Measurements from ENCODE around the gene ADGRD2.

Gene ADGRD2

GRCh38 chr9:124485201-124485600 is 35.0 kb downstream of the ADGRD2 start:
- no peak overlapping the region for H2BK5ac ChIP-seq (ENCODE audit: low read length)
- H3K9ac ChIP-seq (ENCODE audit: low read length), result no peak overlapping the region
- H3K18ac ChIP-seq (ENCODE audit: low read length), result no peak overlapping the region
- no peak for DNase-seq
- H3K4me1 ChIP-seq (ENCODE audit: control insufficient read depth, low read depth, low read length), result peaks cover 2% of the 10 kb centered on the region
- no peak overlapping the region for H3K27ac ChIP-seq (ENCODE audit: low read depth, low read length)
- H3K79me1 ChIP-seq (ENCODE audit: low read length), result no peaks in the 10 kb centered on the region
- no peak overlapping the region for H2AK5ac ChIP-seq (ENCODE audit: low read length)
- H3K56ac ChIP-seq (ENCODE audit: low read length), result no peak overlapping the region
- no peak overlapping the region for H2BK15ac ChIP-seq (replicated peaks; ENCODE audit: low read depth)
- no peaks in the 10 kb centered on the region for H3K27me3 ChIP-seq (ENCODE audit: insufficient read depth, low read length, poor library complexity)
- no peak overlapping the region for H3K4me2 ChIP-seq (ENCODE audit: low read length)
- no CpG with 5 or more reads among the region's 13 CpGs for WGBS (ENCODE audit: extremely low coverage, insufficient coverage, low lambda C conversion rate)
- H2BK120ac ChIP-seq (ENCODE audit: low read depth, low read length), result no peak overlapping the region
- H4K5ac ChIP-seq (ENCODE audit: low read length), result no peak overlapping the region
- no peaks in the 10 kb centered on the region for H3K36me3 ChIP-seq (ENCODE audit: control insufficient read depth, insufficient read depth, low read length)
- no peak overlapping the region for H3K4ac ChIP-seq (ENCODE audit: low read depth, low read length)
- H3K4me3 ChIP-seq (ENCODE audit: low read length), result no peak overlapping the region
- no peaks in the 10 kb centered on the region for H3K79me2 ChIP-seq (ENCODE audit: control insufficient read depth, insufficient read depth, low read length)
- H4K8ac ChIP-seq (ENCODE audit: low read depth, low read length), result no peak overlapping the region
- H3K23ac ChIP-seq (ENCODE audit: low read length), result no peak overlapping the region

DNA sequence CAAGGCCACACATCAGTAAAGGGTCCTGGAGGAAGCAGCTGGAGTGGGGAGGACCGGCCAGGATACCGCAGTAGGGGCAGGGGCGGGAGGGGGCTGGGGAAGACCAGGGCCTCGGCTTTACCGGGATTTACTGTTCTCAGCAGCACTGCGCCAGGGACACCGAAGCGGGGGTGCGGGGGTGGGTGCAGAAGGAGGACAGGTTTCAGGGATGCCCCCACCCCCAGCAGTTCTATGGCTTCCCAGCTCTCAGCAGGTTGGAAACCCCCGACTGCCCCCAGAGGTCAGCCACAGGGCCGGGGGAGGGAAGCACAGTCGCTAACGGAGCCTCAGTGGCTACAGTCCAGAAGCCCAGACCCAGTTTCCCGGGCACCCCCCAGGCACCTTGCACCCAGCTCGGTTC is 35.7 kb downstream of the ADGRD2 start:
- Histone ChIP-seq H3K23ac (ENCODE audit: low read length) (no peak overlapping the region), H3K79me1 (ENCODE audit: low read length) (no peaks in the 10 kb centered on the region), H3K27me3 (ENCODE audit: insufficient read depth, low read length, poor library complexity) (no peaks in the 10 kb centered on the region), H4K5ac (ENCODE audit: low read length) (no peak overlapping the region), H3K9ac (ENCODE audit: low read length) (no peak overlapping the region), H3K4me1 (ENCODE audit: control insufficient read depth, low read depth, low read length) (peaks cover 2% of the 10 kb centered on the region), H4K8ac (ENCODE audit: low read depth, low read length) (no peak overlapping the region), H3K36me3 (ENCODE audit: control insufficient read depth, insufficient read depth, low read length) (no peaks in the 10 kb centered on the region), H3K4ac (ENCODE audit: low read depth, low read length) (no peak overlapping the region), H2BK15ac (replicated peaks; ENCODE audit: low read depth) (no peak overlapping the region), H3K27ac (ENCODE audit: low read depth, low read length) (no peak overlapping the region), H3K56ac (ENCODE audit: low read length) (no peak overlapping the region), H3K4me3 (ENCODE audit: low read length) (no peak overlapping the region), H3K79me2 (ENCODE audit: control insufficient read depth, insufficient read depth, low read length) (no peaks in the 10 kb centered on the region), H2BK120ac (ENCODE audit: low read depth, low read length) (no peak overlapping the region), H2AK5ac (ENCODE audit: low read length) (no peak overlapping the region), H3K4me2 (ENCODE audit: low read length) (no peak overlapping the region), H3K18ac (ENCODE audit: low read length) (no peak overlapping the region), H2BK5ac (ENCODE audit: low read length) (no peak overlapping the region)
- no peak for DNase-seq
- WGBS (ENCODE audit: extremely low coverage, insufficient coverage, low lambda C conversion rate), result no CpG with 5 or more reads among the region's 15 CpGs

- DNase-seq, result no peak
- Histone ChIP-seq H3K18ac (ENCODE audit: low read length) (no peak overlapping the region), H3K4me3 (ENCODE audit: low read length) (no peak overlapping the region), H2BK120ac (ENCODE audit: low read depth, low read length) (no peak overlapping the region), H4K8ac (ENCODE audit: low read depth, low read length) (no peak overlapping the region), H3K4me1 (ENCODE audit: control insufficient read depth, low read depth, low read length) (peaks cover 2% of the 10 kb centered on the region), H3K56ac (ENCODE audit: low read length) (peak overlapping the region; percentile 28), H3K79me1 (ENCODE audit: low read length) (no peaks in the 10 kb centered on the region), H3K36me3 (ENCODE audit: control insufficient read depth, insufficient read depth, low read length) (no peaks in the 10 kb centered on the region), H3K27ac (ENCODE audit: low read depth, low read length) (no peak overlapping the region), H3K4ac (ENCODE audit: low read depth, low read length) (no peak overlapping the region), H3K4me2 (ENCODE audit: low read length) (peak overlapping the region; percentile 16), H2BK5ac (ENCODE audit: low read length) (no peak overlapping the region), H3K23ac (ENCODE audit: low read length) (no peak overlapping the region), H2AK5ac (ENCODE audit: low read length) (no peak overlapping the region), H4K5ac (ENCODE audit: low read length) (no peak overlapping the region), H3K79me2 (ENCODE audit: control insufficient read depth, insufficient read depth, low read length) (no peaks in the 10 kb centered on the region), H3K27me3 (ENCODE audit: insufficient read depth, low read length, poor library complexity) (no peaks in the 10 kb centered on the region), H3K9ac (ENCODE audit: low read length) (no peak overlapping the region), H2BK15ac (replicated peaks; ENCODE audit: low read depth) (no peak overlapping the region)
- no CpG with 5 or more reads among the region's 17 CpGs for WGBS (ENCODE audit: extremely low coverage, insufficient coverage, low lambda C conversion rate)
Measured at GRCh38 chr9:124486778-124487259, 36.6 kb downstream of the ADGRD2 start.

GRCh38 chr9:124487260-124488182 is 37.3 kb downstream of the ADGRD2 start:
- Histone ChIP-seq H2BK15ac (replicated peaks; ENCODE audit: low read depth) (no peak overlapping the region), H2BK120ac (ENCODE audit: low read depth, low read length) (no peak overlapping the region), H3K23ac (ENCODE audit: low read length) (no peak overlapping the region), H4K8ac (ENCODE audit: low read depth, low read length) (no peak overlapping the region), H3K4me3 (ENCODE audit: low read length) (no peak overlapping the region), H3K56ac (ENCODE audit: low read length) (peak overlapping the region; percentile 28), H3K27me3 (ENCODE audit: insufficient read depth, low read length, poor library complexity) (no peaks in the 10 kb centered on the region), H2BK5ac (ENCODE audit: low read length) (no peak overlapping the region), H4K5ac (ENCODE audit: low read length) (no peak overlapping the region), H3K4me2 (ENCODE audit: low read length) (peak overlapping the region; percentile 16), H3K4ac (ENCODE audit: low read depth, low read length) (no peak overlapping the region), H3K9ac (ENCODE audit: low read length) (peak overlapping the region; percentile 10), H3K79me2 (ENCODE audit: control insufficient read depth, insufficient read depth, low read length) (no peaks in the 10 kb centered on the region), H3K18ac (ENCODE audit: low read length) (no peak overlapping the region), H3K4me1 (ENCODE audit: control insufficient read depth, low read depth, low read length) (no peaks in the 10 kb centered on the region), H3K27ac (ENCODE audit: low read depth, low read length) (no peak overlapping the region), H3K79me1 (ENCODE audit: low read length) (no peaks in the 10 kb centered on the region), H2AK5ac (ENCODE audit: low read length) (no peak overlapping the region), H3K36me3 (ENCODE audit: control insufficient read depth, insufficient read depth, low read length) (no peaks in the 10 kb centered on the region)
- DNase-seq, result no peak
- no CpG with 5 or more reads among the region's 40 CpGs for WGBS (ENCODE audit: extremely low coverage, insufficient coverage, low lambda C conversion rate)

- Histone ChIP-seq H2BK15ac (replicated peaks; ENCODE audit: low read depth) (no peak overlapping the region), H3K23ac (ENCODE audit: low read length) (no peak overlapping the region), H3K4ac (ENCODE audit: low read depth, low read length) (no peak overlapping the region), H3K79me1 (ENCODE audit: low read length) (no peaks in the 10 kb centered on the region), H2BK5ac (ENCODE audit: low read length) (no peak overlapping the region), H3K18ac (ENCODE audit: low read length) (no peak overlapping the region), H3K79me2 (ENCODE audit: control insufficient read depth, insufficient read depth, low read length) (no peaks in the 10 kb centered on the region), H3K36me3 (ENCODE audit: control insufficient read depth, insufficient read depth, low read length) (no peaks in the 10 kb centered on the region), H3K4me1 (ENCODE audit: control insufficient read depth, low read depth, low read length) (no peaks in the 10 kb centered on the region), H3K9ac (ENCODE audit: low read length) (no peak overlapping the region), H3K27ac (ENCODE audit: low read depth, low read length) (no peak overlapping the region), H3K56ac (ENCODE audit: low read length) (no peak overlapping the region), H4K5ac (ENCODE audit: low read length) (no peak overlapping the region), H3K27me3 (ENCODE audit: insufficient read depth, low read length, poor library complexity) (no peaks in the 10 kb centered on the region), H3K4me2 (ENCODE audit: low read length) (no peak overlapping the region), H2BK120ac (ENCODE audit: low read depth, low read length) (no peak overlapping the region), H2AK5ac (ENCODE audit: low read length) (no peak overlapping the region), H4K8ac (ENCODE audit: low read depth, low read length) (no peak overlapping the region), H3K4me3 (ENCODE audit: low read length) (no peak overlapping the region)
- DNase-seq, result no peak
- no CpG with 5 or more reads among the region's 8 CpGs for WGBS (ENCODE audit: extremely low coverage, insufficient coverage, low lambda C conversion rate)
Measured at GRCh38 chr9:124488641-124489210, 38.5 kb downstream of the ADGRD2 start.

Data from mesendoderm (in vitro differentiated cells).